Fibroblast of skin of right biceps (primary cell): ENCODE measurements around the gene HIKESHI.
"Not testable (repeated sequence)": the region's sequence is repeated elsewhere in the genome, so short reads cannot be mapped to it uniquely, and the experiment has no call there.

Experiments used
- DNase-seq: peaks from one replicate; pipeline ENCODE4 v3.0.0-alpha.2; 2013

The HIKESHI gene

GRCh38 chr11:86302092-86302793, at the start of gene HIKESHI:
Gene HIKESHI (plus strand): TSS chr11:86302240. CDS start chr11:86302449, 209 bp downstream.
- peak; percentile 99 for DNase-seq

GRCh38 chr11:86255896-86256295, 46.1 kb upstream of the HIKESHI start:
- DNase-seq, result no peak

GRCh38 chr11:86256608-86257007, 45.4 kb upstream of the HIKESHI start:
- DNase-seq, result no peak

DNA sequence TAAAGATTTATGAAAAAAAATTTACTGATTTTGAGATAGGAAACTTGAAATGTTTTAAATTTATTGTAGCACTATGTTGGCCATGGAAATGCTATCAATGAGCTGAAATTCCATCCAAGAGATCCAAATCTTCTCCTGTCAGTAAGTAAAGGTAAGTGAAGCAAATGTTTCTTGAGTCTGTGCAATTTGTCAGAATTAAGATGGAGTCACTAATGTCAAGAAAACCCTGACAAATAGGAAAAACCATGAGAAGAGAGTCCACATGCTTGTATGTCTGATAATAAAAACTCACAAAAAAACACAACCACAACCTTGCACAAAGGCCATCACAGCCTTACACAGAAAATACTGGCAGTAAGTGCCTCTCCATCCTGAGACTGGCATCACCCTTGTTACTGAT, 44.6 kb upstream of the HIKESHI start:
- DNase-seq, result no peak

DNA sequence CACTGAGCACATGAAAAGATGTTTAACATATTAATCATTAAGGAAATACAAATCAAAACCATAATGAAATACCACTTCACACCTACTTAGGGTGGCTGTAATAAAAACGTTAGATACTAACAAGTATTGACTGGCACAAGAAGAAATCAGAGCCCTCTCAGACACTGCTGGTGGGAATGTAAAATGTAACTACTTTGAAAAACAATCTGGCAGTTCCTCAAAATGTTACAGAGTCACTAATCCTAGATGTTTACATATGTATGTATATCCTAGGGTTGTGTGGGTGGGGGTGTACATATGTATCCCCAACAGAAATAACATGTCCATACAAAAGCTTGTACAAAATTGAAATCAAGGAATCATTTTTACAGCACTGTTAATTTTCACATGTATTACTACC, 42.3 kb upstream of the HIKESHI start:
- no peak for DNase-seq

DNA sequence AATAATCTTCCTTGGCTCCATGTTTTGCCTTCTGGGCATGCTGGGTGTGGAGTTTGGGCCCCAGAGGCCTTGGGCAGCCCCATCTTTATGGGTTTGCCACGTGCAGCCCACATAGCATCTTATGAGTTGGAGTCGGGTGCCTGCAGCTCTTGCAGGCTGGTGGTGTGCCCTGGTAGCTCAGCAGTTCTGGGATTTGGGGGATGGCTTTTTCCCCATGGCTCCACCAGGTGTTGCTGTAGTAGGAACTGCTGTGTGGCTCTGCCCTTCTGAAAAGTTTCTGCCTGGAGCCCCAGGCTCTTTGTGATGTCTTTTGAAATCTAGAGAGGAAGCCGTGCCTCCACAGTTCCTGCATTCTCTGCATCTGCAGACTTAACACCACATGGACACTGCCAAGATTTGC, 40.7 kb upstream of the HIKESHI start:
- DNase-seq, result no peak

GRCh38 chr11:86262387-86262786, 39.7 kb upstream of the HIKESHI start:
- no peak for DNase-seq

GRCh38 chr11:86264649-86265048, 37.4 kb upstream of the HIKESHI start:
- no peak for DNase-seq

DNA sequence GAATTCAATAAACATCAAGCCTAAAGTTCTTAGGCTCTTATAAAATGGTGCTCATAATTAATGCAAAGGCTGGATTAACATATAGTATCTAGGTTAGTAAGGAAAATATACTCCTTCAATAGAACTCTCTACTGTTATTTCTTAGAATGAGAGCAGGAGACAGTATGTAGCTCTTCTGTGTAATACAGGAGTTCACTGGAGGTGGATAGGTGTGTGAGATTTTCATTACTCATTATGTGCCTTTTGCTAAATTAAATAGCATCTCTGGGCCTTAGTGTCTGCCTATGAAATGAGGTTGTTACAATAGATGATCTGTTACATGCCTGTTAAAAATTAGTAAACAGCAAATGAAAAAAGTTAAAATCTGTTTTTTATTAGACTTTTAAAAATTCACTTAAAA, 36.8 kb upstream of the HIKESHI start:
- no peak for DNase-seq

DNA sequence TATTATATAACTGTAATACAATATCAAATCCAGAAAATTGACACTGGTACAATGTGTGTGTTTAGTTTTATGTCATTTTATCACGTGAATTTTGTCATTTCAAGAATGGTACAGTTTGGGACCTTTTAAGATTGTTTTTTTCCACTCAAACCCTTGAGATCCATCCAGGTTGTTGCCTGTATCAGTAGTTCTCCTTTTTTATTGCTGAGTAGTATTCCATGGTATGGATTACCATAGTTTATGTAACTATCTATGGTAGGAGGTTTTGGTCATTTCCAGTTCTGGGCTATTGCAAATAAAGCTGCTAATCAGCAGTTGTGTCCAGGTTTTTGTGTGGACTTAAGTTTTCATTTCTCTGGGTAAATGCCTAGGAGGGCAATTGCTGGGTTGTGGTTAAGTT, 32.4 kb upstream of the HIKESHI start:
- no peak for DNase-seq

DNA sequence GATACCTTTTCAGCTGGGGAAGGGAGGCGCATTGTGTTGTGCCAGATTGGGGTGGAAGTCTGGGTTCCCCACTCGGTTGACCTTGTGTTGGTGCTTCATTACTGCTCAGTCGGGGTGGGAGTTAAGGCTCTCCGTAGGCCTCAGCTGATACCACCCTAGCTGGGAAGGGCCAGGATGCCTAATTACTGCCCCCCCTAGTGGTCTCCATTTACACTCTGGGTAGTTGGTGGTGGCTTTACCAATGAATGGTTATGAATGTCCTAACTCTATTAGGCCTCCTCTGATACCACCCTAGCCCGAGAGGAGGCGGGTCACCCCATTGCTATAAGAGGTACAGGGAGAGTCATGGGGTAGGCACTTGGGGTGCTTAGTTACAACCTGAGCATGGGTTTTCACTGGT, 27.5 kb upstream of the HIKESHI start:
- DNase-seq, result no peak

DNA sequence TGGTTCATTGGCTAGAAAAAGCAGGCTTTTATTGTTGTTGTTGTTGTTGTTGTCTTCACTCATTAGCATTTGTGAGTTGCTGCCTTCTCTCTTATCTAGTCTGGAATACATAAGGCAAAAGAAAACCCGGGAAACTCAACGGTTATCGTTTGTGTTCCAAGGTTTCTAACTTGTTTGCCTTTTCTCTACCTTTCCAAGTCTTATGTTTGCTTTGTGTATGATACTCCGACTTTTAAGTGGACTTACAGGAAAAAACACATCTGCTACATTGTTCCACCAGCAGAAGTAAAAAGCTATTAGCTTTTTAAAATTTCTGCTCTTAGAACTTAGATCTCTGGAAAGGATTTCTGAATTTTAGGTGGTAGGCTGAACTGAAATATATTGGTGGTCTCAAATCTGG, 27.0 kb upstream of the HIKESHI start:
- DNase-seq, result no peak

DNA sequence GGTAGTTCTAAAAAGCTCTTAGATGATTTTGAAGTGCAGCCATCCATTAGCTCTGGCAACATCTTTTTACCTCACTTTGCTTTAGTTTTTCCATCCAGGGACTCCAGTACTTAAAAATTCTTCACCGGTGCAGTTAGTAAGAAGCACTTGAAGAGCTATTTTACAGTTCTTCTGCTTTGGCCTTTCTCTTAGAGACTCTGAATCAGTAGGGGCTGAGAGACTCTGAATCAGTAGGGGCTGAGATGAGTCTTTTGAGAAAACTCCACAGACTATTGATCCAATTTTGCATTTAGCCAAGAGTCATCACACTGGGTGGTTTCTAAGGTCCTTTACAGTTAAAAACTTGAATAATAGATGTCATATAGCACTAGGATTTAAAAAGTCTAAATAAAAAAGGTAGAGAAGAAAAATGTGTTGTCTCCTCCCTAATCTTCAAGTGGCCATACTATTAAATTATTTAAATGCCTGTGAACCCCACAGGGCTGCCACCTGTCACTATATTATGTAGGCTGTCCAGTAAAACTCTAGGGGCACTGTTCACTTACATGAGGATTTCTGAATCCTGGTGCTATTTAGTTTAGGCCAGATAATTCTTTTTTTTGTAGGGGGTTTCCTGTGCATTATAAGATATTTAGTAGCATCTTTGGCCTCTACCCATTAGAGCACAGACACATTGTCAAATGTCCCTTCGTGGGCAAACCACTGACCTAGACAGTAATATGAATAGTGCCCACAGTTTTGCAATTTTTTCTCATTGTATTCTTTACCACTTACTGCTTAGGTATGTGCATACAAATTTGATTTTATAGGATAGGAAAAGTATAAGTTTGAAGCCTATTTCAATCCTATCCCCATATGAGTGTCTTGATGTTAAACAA, 26.3 kb upstream of the HIKESHI start:
- DNase-seq, result no peak

DNA sequence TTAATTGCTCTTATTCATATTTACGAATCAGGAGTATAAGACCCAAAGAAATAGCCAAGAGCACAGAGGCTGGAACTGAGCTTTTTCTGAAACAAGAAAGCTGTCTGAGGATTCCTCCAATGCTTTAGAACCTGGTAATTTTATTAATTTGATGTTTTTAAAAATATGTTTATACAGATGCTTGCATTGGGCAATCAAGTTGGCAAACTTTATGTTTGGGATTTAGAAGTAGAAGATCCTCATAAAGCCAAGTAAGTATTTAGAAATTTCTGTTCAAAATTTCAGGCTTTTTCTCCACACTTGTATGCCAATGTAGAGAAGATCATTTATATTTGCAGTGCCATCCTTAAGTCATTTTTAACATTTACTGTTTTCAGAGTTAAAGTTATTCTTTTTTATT, 24.3 kb upstream of the HIKESHI start:
- DNase-seq, result no peak

DNA sequence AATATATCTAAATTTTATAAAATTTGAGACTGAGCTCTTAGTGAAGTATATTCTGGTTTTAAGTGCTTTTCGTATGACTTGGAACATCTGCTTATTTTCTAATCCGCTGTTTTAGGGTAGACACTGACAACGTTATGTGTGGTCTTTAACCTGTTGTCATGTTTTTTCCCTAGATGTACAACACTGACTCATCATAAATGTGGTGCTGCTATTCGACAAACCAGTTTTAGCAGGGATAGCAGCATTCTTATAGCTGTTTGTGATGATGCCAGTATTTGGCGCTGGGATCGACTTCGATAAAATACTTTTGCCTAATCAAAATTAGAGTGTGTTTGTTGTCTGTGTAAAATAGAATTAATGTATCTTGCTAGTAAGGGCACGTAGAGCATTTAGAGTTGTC, 23.8 kb upstream of the HIKESHI start:
- DNase-seq, result no peak

DNA sequence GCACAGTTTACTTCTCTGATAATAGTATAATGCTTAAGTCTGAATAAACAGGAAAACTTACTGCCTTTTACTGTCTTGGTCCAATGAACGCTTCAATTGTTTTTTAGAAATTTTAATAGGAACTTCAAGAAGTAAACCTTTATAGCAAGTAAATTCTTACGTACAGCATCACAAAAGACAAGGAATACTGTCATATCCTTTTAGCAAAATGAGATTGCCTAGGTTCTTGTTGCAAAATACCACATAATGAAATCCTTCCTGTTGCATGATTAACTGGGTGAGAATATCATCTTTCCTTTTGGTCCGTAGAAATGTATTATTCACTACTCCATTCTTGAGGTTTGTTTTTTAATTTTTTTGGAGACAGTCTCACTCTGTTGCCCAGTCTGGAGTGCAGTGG, 22.3 kb upstream of the HIKESHI start:
- no peak for DNase-seq

- no peak for DNase-seq
These were observed 14.6 kb upstream of the HIKESHI start for GRCh38 chr11:86287468-86287796.

DNA sequence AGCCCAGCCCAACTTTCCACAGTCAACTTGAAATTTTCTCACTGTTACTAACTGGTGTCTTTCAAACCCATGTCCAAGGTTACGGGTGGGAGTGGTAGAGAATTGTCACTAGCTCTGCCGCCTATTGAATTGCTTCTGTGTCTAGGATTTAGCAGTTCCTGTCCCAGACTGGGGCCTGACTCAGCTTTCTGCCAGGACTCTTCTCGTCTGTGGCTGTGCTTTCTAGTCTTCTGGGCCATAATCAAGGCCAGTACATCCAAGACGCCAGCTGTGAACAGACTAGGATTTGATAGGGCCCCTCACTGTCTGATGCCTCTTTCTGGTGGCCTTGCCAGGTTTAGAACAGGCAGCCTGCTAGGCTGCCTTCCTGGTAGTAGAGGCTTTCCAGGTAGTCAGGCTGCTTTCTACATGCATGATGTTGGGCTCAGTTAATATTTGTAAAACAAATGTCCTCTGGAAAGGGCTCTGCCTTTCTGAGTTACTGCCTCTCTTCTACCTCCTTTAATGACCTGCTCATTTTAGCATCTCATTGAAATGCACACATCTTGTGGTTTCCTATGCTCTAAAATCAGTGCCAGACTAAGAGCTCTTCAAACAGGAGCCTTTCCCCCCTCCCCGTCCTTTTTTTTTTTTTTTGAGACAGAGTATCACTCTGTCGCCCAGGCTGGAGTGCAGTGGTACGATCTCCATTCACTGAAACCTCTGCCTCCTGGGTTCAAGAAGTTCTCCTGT, 13.1 kb upstream of the HIKESHI start:
- no peak for DNase-seq

- not testable (repeated sequence) for DNase-seq
These were observed 12.3 kb upstream of the HIKESHI start for GRCh38 chr11:86289508-86290280.

DNA sequence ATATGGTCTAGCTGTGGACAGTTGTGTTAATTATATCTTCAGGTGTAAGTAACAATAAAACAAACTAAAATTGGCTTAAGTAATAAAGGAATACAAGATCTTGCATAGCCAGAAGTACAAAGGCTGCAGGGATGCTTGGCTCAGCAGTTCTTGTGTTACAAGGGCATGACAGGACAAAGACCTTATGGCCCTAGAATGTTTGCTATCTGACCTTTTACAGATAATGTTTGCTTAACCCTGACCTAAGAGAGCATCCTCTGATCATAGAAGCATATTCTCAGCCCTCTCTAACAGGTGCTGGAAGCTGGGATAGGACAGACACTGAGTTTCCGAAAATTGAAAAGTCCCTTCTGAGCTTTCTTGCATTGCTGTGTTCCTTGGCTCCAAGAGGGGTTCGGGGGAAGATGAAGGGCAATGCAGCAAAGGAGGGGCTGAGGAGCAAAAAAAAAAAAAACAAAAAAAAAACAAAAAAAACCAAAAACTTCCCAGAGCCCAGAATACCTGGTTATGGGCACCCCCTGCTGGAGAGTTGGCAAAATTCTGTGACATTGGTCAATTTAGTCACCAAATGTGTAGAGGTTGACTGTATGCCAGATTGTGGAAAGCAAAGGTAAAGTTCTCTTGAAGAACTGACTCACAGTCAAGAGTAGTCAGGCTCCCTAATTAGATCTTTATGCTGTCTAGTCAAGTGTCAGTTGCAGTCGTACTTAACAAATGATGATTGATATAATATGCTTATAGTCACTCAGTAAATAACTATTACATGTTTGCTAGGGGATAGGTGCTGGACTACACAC, 10.4 kb upstream of the HIKESHI start:
- DNase-seq, result peak; percentile 67

GRCh38 chr11:86292912-86293616, 9.0 kb upstream of the HIKESHI start:
- no peak for DNase-seq
